Spleen (tissue), 11 donors: ENCODE results near the gene PRKAA2. TPM values are rescaled to one million over a fixed set of nuclear protein-coding genes. Genes with fewer than 3 reads are reported as not detected.

ENCODE experiments used
- DNase-seq: peaks from one replicate; pipeline ENCODE4 v3.0.0-alpha.2; 2020
- H3K27ac ChIP-seq, 8 donors: fragments of 200-600 bp; sonication (generic) in 7 of 8; 1 replicate in 4 of 8; 2 replicates in 4 of 8; pipeline versions ENCODE4 v1.5.0 to v1.8.0; 2016 to 2021; ENCODE audit warnings: inconsistent platforms in 4 of 8, mild to moderate bottlenecking in 4 of 8, moderate library complexity in 1 of 8
- H3K27me3 ChIP-seq, 7 donors: fragments of 200-600 bp; sonication (generic) in 6 of 7; replicated peaks in 1 of 7; 1 replicate in 4 of 7; 2 replicates in 3 of 7; pipeline versions ENCODE4 v1.5.0 to v1.8.0; 2016 to 2021; ENCODE audit warnings: inconsistent platforms in 3 of 7, mild to moderate bottlenecking in 1 of 7
- H3K36me3 ChIP-seq, 6 donors: fragments of 200-600 bp; sonication (generic) in 5 of 6; 1 replicate in 4 of 6; 2 replicates in 2 of 6; pipeline versions ENCODE4 v1.5.0 to v1.8.0; 2016 to 2021; ENCODE audit warnings: inconsistent platforms in 2 of 6
- H3K4me1 ChIP-seq, 6 donors: fragments of 200-600 bp; sonication (generic) in 5 of 6; 1 replicate in 3 of 6; 2 replicates in 3 of 6; pipeline versions ENCODE4 v1.5.0 to v1.8.0; 2016 to 2021; ENCODE audit warnings: inconsistent platforms in 3 of 6
- H3K4me3 ChIP-seq, 8 donors: fragments of 200-600 bp; sonication (generic) in 7 of 8; 1 replicate in 4 of 8; 2 replicates in 4 of 8; pipeline versions ENCODE4 v1.5.0 to v1.8.0; 2016 to 2021; ENCODE audit warnings: inconsistent platforms in 4 of 8, mild to moderate bottlenecking in 4 of 8, moderate library complexity in 2 of 8
- H3K9me3 ChIP-seq, 8 donors: fragments of 200-600 bp; sonication (generic) in 7 of 8; 1 replicate in 4 of 8; 2 replicates in 4 of 8; pipeline versions ENCODE4 v1.5.0 to v1.8.0; 2016 to 2021; ENCODE audit warnings: inconsistent platforms in 4 of 8
- CTCF ChIP-seq, 11 experiments: fragments of 200-600 bp in 7 of 11; fragments of 450-650 bp in 4 of 11; sonication (generic) in 4 of 11; IDR thresholded peaks in 8 of 11; conservative IDR thresholded peaks in 3 of 11; 1 replicate in 7 of 11; 2 replicates in 4 of 11; pipeline versions ENCODE4 v1.4.0 to v1.8.0; 2016 to 2021; ENCODE audit warnings: antibody characterized with exemption in 11 of 11, inconsistent platforms in 4 of 11, mild to moderate bottlenecking in 1 of 11
- POLR2A ChIP-seq, 3 donors: fragments of 450-650 bp; IDR thresholded peaks; one replicate each; pipeline ENCODE4 v1.5.1; 2017; ENCODE audit warnings: antibody characterized with exemption in 3 of 3, mild to moderate bottlenecking in 1 of 3
- POLR2AphosphoS5 ChIP-seq, 3 donors: sonication (generic); formaldehyde crosslinking; IDR thresholded peaks; one replicate each; pipeline ENCODE4 v1.5.1; 2017; ENCODE audit warnings: antibody characterized with exemption in 3 of 3
- WGBS, 5 donors: extraction: QIAGEN DNeasy Blood & Tissue Kit in 3 of 5; methylation state at CpG; one replicate each; pipeline versions ENCODE4 v1.1.5 to v1.1.7; 2013 to 2018; 5-methylcytosine and 5-hydroxymethylcytosine counted together
- intact Hi-C: fragments of 100-400 bp; cut with DNase I; formaldehyde crosslinking; loops from one replicate; pipeline ENCODE4 v1.15.0; 2023; ENCODE audit warnings: low total_unique reads
- polyA plus RNA-seq, 3 donors: library from polyadenylated mRNA; stranded (reverse); fragments of 200-250 nt; gene quantifications; one replicate each; pipeline ENCODE4 v1.2.1, GENCODE V29; 2013
- total RNA-seq, 7 donors: library from RNA; depleted of rRNA in 3 of 7; stranded (reverse); fragments of >200 nt in 3 of 7; fragmentation: NEBNext Ultra II Directional in 4 of 7; extraction: Animal tissue kit (Norgen Biotek cat#: 25700) in 4 of 7; gene quantifications; one replicate each; pipeline versions ENCODE4 v1.1.0 to v1.2.1, GENCODE V29; 2016 to 2021
- donor health status: healthy with polysubstance abuse.
- donor health status: DM: no; HTN: no; CAD: no; lungs with moderate emphysema.
- donor health status: DM: no; HTN: no; CAD: no.
- donor health status: Bipolar disorder and iron deficiency.
- donor health status: healthy.
- donor health status: DM: no; HTN: no; CAD: no.
- donor health status: DM: yes; HTN: yes; CAD: no.

Gene PRKAA2
- total and polyA plus RNA-seq, 10 donors, result 0.24 to 6.0 (median 3.1) TPM

GRCh38 chr1:56671542-56671941, 26.4 kb downstream of the PRKAA2 start:
- H3K4me1 ChIP-seq, result no peaks in the 10 kb centered on the region
- no peak overlapping the region for H3K27ac ChIP-seq
- H3K9me3 ChIP-seq, result no peaks in the 10 kb centered on the region
- DNase-seq, result no peak
- intact Hi-C loops, result no loop called here
- no peaks in the 10 kb centered on the region for H3K36me3 ChIP-seq
- peaks cover 0 to 6% (median 0%) of the 10 kb centered on the region in 7 donors for H3K27me3 ChIP-seq
- 95 to 97% (median 96%) methylated on average over 2 of the region's 2 CpGs for WGBS, 5 donors
- no peak overlapping the region for H3K4me3 ChIP-seq
- no peak for TF ChIP-seq POLR2A (IDR thresholded peaks at IDR 0.05)
- no peak for TF ChIP-seq POLR2AphosphoS5 (IDR thresholded peaks at IDR 0.05)
- no peak for TF ChIP-seq CTCF (IDR thresholded peaks at IDR 0.05 in 8 of 11, conservative IDR thresholded peaks at IDR 0.05 in 3 of 11)

- H3K9me3 ChIP-seq, result no peaks in the 10 kb centered on the region
- H3K4me3 ChIP-seq, result no peak overlapping the region
- intact Hi-C loops, result no loop called here
- no peaks in the 10 kb centered on the region for H3K36me3 ChIP-seq
- DNase-seq, result no peak
- TF ChIP-seq POLR2A (IDR thresholded peaks at IDR 0.05), result no peak
- TF ChIP-seq POLR2AphosphoS5 (IDR thresholded peaks at IDR 0.05), result no peak
- TF ChIP-seq CTCF (IDR thresholded peaks at IDR 0.05 in 8 of 11, conservative IDR thresholded peaks at IDR 0.05 in 3 of 11), result no peak
- no peaks in the 10 kb centered on the region for H3K4me1 ChIP-seq
- no peak overlapping the region for H3K27ac ChIP-seq
- 0 to 88% (median 45%) methylated on average over 1 of the region's 1 CpG for WGBS, 5 donors
- peaks cover 0 to 6% (median 0%) of the 10 kb centered on the region in 7 donors for H3K27me3 ChIP-seq
These were observed 27.5 kb downstream of the PRKAA2 start for GRCh38 chr1:56672579-56672978.

GRCh38 chr1:56675763-56676162, 30.6 kb downstream of the PRKAA2 start:
- Histone ChIP-seq H3K4me3 (no peak overlapping the region), H3K27me3 (no peaks in the 10 kb centered on the region), H3K27ac (no peak overlapping the region), H3K4me1 (no peaks in the 10 kb centered on the region), H3K9me3 (no peaks in the 10 kb centered on the region), H3K36me3 (no peaks in the 10 kb centered on the region)
- TF ChIP-seq POLR2AphosphoS5 (IDR thresholded peaks at IDR 0.05) (no peak), CTCF (IDR thresholded peaks at IDR 0.05 in 8 of 11, conservative IDR thresholded peaks at IDR 0.05 in 3 of 11) (no peak), POLR2A (IDR thresholded peaks at IDR 0.05) (no peak)
- no peak for DNase-seq
- intact Hi-C loops, result no loop called here

GRCh38 chr1:56676571-56677035, 31.5 kb downstream of the PRKAA2 start:
- H3K27me3 ChIP-seq, result no peaks in the 10 kb centered on the region
- no peaks in the 10 kb centered on the region for H3K9me3 ChIP-seq
- intact Hi-C loops, result no loop called here
- H3K36me3 ChIP-seq, result no peaks in the 10 kb centered on the region
- 47 to 97% (median 70%) methylated on average over 2 of the region's 2 CpGs for WGBS, 5 donors
- no peak overlapping the region for H3K27ac ChIP-seq
- DNase-seq, result no peak
- TF ChIP-seq CTCF (IDR thresholded peaks at IDR 0.05 in 8 of 11, conservative IDR thresholded peaks at IDR 0.05 in 3 of 11), result no peak
- TF ChIP-seq POLR2AphosphoS5 (IDR thresholded peaks at IDR 0.05), result no peak
- TF ChIP-seq POLR2A (IDR thresholded peaks at IDR 0.05), result no peak
- no peak overlapping the region for H3K4me3 ChIP-seq
- H3K4me1 ChIP-seq, result no peaks in the 10 kb centered on the region
